ENCODE measurements around the gene PIK3CA.
"Not testable (repeated sequence)": the region's sequence is repeated elsewhere in the genome, so short reads cannot be mapped to it uniquely, and the experiment has no call there.

PIK3CA gene

DNA sequence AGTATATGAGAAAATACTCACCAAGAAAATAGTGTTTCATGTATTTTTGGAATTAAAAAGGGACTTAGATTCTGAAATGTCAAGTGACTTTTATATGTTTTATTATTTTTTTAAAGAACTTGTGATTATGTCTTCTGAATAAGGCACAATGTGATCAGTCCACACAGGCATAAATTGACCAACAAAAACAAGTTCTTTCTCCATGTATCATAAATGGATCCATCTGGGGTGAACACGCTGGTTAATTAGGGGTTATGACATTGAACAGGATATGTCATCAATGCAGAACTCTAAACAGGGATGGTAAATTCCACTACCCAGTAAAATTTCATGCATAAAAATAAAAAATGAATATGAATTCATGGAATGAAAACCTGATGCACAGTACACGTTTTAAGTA lies 31.3 kb upstream of the PIK3CA start:
- DNase-seq (ENCODE audit: low spot score), result no peak
- TF ChIP-seq, protein P1, sequence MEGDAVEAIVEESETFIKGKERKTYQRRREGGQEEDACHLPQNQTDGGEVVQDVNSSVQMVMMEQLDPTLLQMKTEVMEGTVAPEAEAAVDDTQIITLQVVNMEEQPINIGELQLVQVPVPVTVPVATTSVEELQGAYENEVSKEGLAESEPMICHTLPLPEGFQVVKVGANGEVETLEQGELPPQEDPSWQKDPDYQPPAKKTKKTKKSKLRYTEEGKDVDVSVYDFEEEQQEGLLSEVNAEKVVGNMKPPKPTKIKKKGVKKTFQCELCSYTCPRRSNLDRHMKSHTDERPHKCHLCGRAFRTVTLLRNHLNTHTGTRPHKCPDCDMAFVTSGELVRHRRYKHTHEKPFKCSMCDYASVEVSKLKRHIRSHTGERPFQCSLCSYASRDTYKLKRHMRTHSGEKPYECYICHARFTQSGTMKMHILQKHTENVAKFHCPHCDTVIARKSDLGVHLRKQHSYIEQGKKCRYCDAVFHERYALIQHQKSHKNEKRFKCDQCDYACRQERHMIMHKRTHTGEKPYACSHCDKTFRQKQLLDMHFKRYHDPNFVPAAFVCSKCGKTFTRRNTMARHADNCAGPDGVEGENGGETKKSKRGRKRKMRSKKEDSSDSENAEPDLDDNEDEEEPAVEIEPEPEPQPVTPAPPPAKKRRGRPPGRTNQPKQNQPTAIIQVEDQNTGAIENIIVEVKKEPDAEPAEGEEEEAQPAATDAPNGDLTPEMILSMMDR (IDR thresholded peaks at IDR 0.05; ENCODE audit: extremely low read depth, missing control alignments), result no peak

- not testable (repeated sequence) for DNase-seq (ENCODE audit: low spot score)
Observed at GRCh38 chr3:179132191-179132890, 15.8 kb upstream of the PIK3CA start.

- no peak for DNase-seq (ENCODE audit: low spot score)
- TF ChIP-seq, protein P1 (IDR thresholded peaks at IDR 0.05; ENCODE audit: extremely low read depth, missing control alignments), result no peak
Observed at GRCh38 chr3:179133575-179133974, 14.6 kb upstream of the PIK3CA start.

- TF ChIP-seq, protein P1 (IDR thresholded peaks at IDR 0.05; ENCODE audit: extremely low read depth, missing control alignments), result no peak
- no peak for DNase-seq (ENCODE audit: low spot score)
Observed at GRCh38 chr3:179136195-179136594, 12.0 kb upstream of the PIK3CA start.

DNA sequence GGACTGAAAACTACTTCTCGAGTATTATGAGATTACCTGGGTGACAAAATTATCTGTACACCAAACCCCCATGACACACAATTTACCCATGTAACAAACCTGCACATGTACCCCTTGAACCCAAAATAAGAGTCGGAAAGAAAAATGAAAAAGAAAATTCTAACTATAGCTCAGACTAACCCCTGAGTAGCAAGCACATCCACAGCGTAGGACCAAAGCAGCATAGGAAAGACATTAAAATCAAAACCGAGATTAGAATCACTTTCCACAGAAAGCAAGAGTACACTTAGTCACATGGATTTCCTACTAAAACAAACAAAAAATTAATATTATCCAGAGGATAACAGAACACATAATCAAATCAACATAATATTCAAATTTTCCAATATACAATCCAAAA lies 6.3 kb upstream of the PIK3CA start:
- no peak for DNase-seq (ENCODE audit: low spot score)
- TF ChIP-seq, protein P1 (IDR thresholded peaks at IDR 0.05; ENCODE audit: extremely low read depth, missing control alignments), result no peak

DNA sequence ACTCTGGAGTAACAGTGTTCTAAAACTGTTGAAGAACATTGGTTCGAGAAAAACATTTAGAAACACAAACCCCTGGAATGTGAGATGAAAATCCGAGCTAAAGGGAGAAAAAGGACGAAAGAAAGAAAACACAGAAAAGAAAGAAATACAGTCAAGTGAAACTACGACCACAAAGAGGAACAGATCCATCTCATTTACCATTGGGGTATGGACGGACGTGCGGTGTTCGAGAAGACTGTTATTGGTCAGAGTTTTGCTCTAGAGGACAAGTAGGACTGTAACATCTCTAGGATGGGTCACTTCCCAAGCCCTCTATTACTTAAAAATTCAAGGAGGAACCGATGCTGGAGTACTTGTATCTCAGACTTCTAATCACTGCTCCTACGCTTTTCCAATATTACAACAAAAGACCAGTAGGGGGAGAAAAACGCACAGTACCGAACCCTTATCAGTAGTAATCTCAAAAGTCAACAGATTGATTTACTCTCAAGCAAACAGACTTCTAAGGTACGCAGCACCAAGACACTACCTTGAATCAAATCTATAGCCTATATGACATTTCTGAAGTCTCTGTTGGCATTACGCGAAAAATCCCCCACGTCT lies 1.1 kb upstream of the PIK3CA start:
- TF ChIP-seq, protein P1 (IDR thresholded peaks at IDR 0.05; ENCODE audit: extremely low read depth, missing control alignments), result peak; percentile 27
- peak; percentile 59 for DNase-seq (ENCODE audit: low spot score)

- TF ChIP-seq, protein P1 (IDR thresholded peaks at IDR 0.05; ENCODE audit: extremely low read depth, missing control alignments), result no peak
- no peak for DNase-seq (ENCODE audit: low spot score)
Observed at GRCh38 chr3:179147514-179147872, 664 bp upstream of the PIK3CA start.
